OCI-M2 (cell line): ENCODE measurements around the gene LRRC8A.
"Not testable (repeated sequence)": the region's sequence is repeated elsewhere in the genome, so short reads cannot be mapped to it uniquely, and the experiment has no call there.

Experiments
- DNase-seq: peaks from one replicate; lab custom pipeline; 2025; ENCODE audit not compliant: unreplicated experiment; lab: John Stamatoyannopoulos, UW

Gene LRRC8A

DNA sequence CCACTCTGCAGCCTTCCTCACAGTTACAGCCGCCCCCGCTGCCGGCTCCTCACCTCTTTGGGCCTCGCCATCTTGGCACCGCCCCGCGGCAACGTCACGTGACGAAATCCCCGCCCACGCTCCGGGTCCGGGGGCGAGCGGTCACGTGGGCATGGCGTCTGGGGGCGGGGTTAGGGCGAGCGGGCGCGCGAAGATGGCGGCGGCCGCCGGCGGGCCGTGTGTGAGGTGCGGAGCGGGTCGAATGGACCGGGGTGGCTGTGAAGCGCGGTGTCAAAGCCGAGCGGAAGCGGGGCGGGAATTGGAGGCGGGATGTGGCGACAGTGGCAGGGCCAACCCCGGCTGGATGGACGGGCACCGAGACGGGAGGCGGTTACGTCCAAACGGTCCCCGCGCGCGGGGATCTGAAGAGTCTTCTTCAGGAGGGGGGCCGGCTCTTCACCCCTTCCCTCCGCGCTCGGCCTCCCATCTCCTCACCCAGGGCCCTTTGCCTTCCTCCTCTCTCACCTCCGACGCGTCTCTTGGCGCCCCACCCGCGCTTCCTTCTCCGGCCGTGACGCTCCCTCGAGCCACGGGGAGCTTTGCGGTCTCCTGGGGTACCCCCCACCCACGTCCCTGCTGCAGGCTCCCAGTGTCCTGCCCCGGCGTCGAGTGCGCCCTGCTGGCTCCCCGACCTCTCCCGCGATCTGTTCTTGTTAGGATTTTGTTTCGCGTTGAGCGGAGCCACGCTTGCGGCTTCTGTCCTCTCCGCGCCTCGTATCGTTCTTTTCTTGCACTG, 65.8 kb downstream of the LRRC8A start, which contains the start of the genes DOLK and NUP188:
Gene DOLK (minus strand): TSS at position 77 of the 775 bp plus-strand sequence. CDS start 300 bp downstream, outside the sequence.
Gene NUP188 (plus strand): TSS at position 173 of the 775 bp plus-strand sequence. CDS start 21 bp downstream, at position 194.
- no peak for DNase-seq

DNA sequence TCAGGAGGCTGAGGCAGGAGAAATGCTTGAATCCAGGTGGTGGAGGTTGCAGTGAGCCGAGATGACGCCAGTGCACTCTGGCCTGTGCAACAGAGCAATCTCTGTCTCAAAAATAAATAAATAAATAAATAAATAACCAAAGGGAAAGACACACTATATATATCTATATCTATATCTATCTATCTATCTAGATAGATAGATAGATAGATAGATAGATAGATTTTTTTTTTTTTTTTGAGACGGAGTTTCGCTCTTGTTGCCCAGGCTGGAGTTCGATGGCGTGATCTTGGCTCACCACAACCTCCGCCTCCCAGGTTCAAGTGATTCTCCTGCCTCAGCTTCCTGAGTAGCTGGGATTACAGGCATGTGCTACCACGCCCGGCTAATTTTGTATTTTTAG, 79.5 kb downstream of the LRRC8A start:
- DNase-seq, result not testable (repeated sequence)
